Adrenal gland (tissue), 12 donors: Measurements from ENCODE around the gene PAX5. TPM values are rescaled to one million over a fixed set of nuclear protein-coding genes. Genes with fewer than 3 reads are reported as not detected.

Source experiments
- DNase-seq, 7 donors: peaks; one replicate each; pipeline ENCODE4 v3.0.0-alpha.2; 2019 to 2020
- H3K27ac ChIP-seq, 5 donors: fragments of 200-600 bp; sonication (generic) in 4 of 5; 1 replicate in 3 of 5; 2 replicates in 2 of 5; pipeline versions ENCODE4 v1.5.1 to v1.8.0; 2016 to 2020; ENCODE audit warnings: mild to moderate bottlenecking in 1 of 5
- H3K27me3 ChIP-seq: fragments of 200-600 bp; 2 replicates; pipeline ENCODE4 v1.8.0; 2021
- H3K36me3 ChIP-seq, 2 donors: fragments of 200-600 bp; replicated peaks in 1 of 2; 1 replicate in 1 of 2; 2 replicates in 1 of 2; pipeline versions ENCODE4 v1.5.1 to v1.8.0; 2018 to 2022
- H3K4me1 ChIP-seq, 2 donors: fragments of 200-600 bp; replicated peaks in 1 of 2; 1 replicate in 1 of 2; 2 replicates in 1 of 2; pipeline versions ENCODE4 v1.5.1 to v1.8.0; 2018 to 2021
- H3K4me3 ChIP-seq, 4 donors: fragments of 200-600 bp; sonication (generic) in 3 of 4; one replicate each; pipeline ENCODE4 v1.5.1; 2016 to 2018
- H3K9me3 ChIP-seq, 3 donors: fragments of 200-600 bp; sonication (generic) in 1 of 3; replicated peaks in 1 of 3; 1 replicate in 2 of 3; 2 replicates in 1 of 3; pipeline versions ENCODE4 v1.5.1 to v1.8.0; 2016 to 2021
- POLR2A ChIP-seq, 2 donors: fragments of 450-650 bp; IDR thresholded peaks; one replicate each; pipeline ENCODE4 v1.6.1; 2017; ENCODE audit warnings: antibody characterized with exemption in 2 of 2, mild to moderate bottlenecking in 2 of 2, moderate library complexity in 1 of 2
- WGBS, 4 donors: extraction: QIAGEN DNeasy Blood & Tissue Kit in 2 of 4; methylation state at CpG; one replicate each; pipeline versions ENCODE4 v1.1.5 to v1.1.7; 2013 to 2017; 5-methylcytosine and 5-hydroxymethylcytosine counted together
- intact Hi-C, 2 donors: fragments of 100-400 bp; cut with DNase I; formaldehyde crosslinking; loops; one replicate each; pipeline versions ENCODE4 v1.14.1 to v1.15.0; 2022 to 2023
- polyA plus RNA-seq, 3 donors: library from polyadenylated mRNA; stranded (reverse); fragments of 200-250 nt in 2 of 3; fragments of 350-450 nt in 1 of 3; fragmentation: Illumina TruSeq in 1 of 3; extraction: RNeasy Lipid Tissue Mini Kit (QIAGEN cat#74804) in 1 of 3; gene quantifications; one replicate each; pipeline ENCODE4 v1.2.3, GENCODE V29; 2013 to 2014
- total RNA-seq, 9 donors: library from RNA; depleted of rRNA in 4 of 9; stranded (reverse); fragments of >200 nt in 4 of 9; fragments of 120-200 nt in 1 of 9; fragmentation: NEBNext Ultra II Directional in 1 of 9; extraction: Animal tissue kit (Norgen Biotek cat#: 25700) in 1 of 9; gene quantifications; one replicate each; pipeline versions ENCODE4 v1.1.0 to v1.2.4, GENCODE V29; 2013 to 2023
- TF ChIP-seq, protein P1 (sequence below), 6 experiments: fragments of 450-650 bp in 4 of 6; fragments of 200-600 bp in 2 of 6; sonication (generic) in 1 of 6; IDR thresholded peaks; 1 replicate in 5 of 6; 2 replicates in 1 of 6; pipeline versions ENCODE4 v1.5.1 to v1.8.0; 2016 to 2021; ENCODE audit warnings: antibody characterized with exemption in 6 of 6, mild to moderate bottlenecking in 2 of 6, moderate library complexity in 1 of 6
- donor health status: healthy with polysubstance abuse.
- donor health status: Bipolar disorder and iron deficiency.
- donor health status: DM: yes; HTN: yes; CAD: no.
- donor health status: DM: no; HTN: no; CAD: no.
- donor health status: DM: no; HTN: no; CAD: no.
- donor health status: DM: yes; HTN: yes; CAD: no.

The PAX5 gene
- total and polyA plus RNA-seq, 12 donors, result under 0.01 to 0.22 (median 0.09) TPM; not detected in 6

DNA sequence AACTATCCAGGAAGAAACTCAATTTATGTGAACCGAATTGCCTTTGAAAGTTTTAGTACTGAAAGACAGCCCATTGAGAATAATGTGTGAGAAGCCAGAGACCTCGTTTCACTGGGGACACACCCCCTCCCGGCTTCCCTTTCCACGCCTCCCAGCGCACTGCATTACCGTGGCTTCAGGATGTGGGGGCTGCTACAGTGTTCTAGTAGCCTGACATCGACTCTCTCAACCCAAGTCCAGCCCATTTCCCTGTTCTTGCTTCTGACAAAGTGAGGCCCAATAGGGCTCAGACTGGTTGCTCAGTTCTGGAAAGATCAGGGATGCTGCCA, 3.5 kb downstream of the PAX5 start:
- intact Hi-C loops, result no loop called here
- WGBS, 4 donors, result 7 to 17% (median 13%) methylated on average over 6 to 7 of the region's 7 CpGs
- H3K27me3 ChIP-seq, result peaks cover 94% of the 10 kb centered on the region

DNA sequence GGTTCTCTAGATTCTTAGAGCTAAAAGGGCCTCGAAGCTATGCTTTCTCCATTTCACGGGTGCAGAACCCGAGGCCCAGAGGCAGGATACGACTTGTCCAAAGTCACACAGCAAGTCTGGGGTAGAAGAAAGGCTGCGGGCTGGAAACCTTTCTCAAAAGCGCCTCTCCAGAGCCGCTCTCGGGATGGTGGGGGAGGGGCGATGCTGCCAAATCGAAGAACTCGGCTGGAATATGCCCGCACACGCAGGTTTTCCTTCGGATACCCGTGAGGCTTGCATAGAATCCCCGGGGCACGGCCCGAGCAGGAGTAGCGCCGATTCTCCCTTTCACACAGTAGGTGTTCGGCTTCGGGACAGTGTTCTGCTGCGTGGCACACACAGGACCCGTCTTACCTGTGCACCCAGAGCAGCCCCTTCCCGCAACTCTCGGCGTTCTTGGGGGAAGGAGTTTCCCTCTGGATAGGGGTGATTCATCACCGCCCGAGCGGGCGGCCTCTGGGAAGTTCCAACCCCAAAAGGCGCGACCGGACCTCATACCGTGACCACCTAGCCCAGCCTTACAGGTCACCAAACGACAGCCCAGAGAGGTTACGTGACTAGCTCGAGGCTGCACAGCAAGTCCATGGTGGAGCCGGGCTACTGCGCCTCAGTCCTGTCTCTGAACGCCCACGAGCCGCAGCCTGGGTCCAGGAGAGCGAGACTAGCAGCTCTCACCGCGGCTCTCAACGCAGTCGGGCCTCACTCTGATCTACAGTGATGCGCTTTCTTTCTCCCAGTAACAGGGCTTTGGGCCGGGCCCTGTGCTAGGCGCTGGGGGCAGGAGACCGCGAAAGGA, 4.1 kb downstream of the PAX5 start:
- Histone ChIP-seq H3K36me3 (no peaks in the 10 kb centered on the region), H3K9me3 (no peaks in the 10 kb centered on the region), H3K27me3 (peaks cover 94% of the 10 kb centered on the region), H3K4me3 (no peak overlapping the region), H3K4me1 (peaks cover 13 to 45% of the 10 kb centered on the region in 2 donors), H3K27ac (no peak overlapping the region)
- no peak for TF ChIP-seq POLR2A (IDR thresholded peaks at IDR 0.05)
- TF ChIP-seq, protein P1, sequence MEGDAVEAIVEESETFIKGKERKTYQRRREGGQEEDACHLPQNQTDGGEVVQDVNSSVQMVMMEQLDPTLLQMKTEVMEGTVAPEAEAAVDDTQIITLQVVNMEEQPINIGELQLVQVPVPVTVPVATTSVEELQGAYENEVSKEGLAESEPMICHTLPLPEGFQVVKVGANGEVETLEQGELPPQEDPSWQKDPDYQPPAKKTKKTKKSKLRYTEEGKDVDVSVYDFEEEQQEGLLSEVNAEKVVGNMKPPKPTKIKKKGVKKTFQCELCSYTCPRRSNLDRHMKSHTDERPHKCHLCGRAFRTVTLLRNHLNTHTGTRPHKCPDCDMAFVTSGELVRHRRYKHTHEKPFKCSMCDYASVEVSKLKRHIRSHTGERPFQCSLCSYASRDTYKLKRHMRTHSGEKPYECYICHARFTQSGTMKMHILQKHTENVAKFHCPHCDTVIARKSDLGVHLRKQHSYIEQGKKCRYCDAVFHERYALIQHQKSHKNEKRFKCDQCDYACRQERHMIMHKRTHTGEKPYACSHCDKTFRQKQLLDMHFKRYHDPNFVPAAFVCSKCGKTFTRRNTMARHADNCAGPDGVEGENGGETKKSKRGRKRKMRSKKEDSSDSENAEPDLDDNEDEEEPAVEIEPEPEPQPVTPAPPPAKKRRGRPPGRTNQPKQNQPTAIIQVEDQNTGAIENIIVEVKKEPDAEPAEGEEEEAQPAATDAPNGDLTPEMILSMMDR (IDR thresholded peaks at IDR 0.05), result no peak
- intact Hi-C loops, result no loop called here
- 3 to 7% (median 4%) methylated on average over 23 to 53 of the region's 53 CpGs for WGBS, 4 donors
- DNase-seq, result no peak

More for the DNA sequence above, 3.5 kb downstream of the PAX5 start:
- Histone ChIP-seq H3K27ac (no peak overlapping the region), H3K4me1 (peaks cover 13 to 42% of the 10 kb centered on the region in 2 donors), H3K9me3 (no peaks in the 10 kb centered on the region), H3K36me3 (no peaks in the 10 kb centered on the region), H3K4me3 (no peak overlapping the region)
- DNase-seq, result no peak
- no peak for TF ChIP-seq POLR2A (IDR thresholded peaks at IDR 0.05)
- TF ChIP-seq, protein P1 (IDR thresholded peaks at IDR 0.05), result no peak

DNA sequence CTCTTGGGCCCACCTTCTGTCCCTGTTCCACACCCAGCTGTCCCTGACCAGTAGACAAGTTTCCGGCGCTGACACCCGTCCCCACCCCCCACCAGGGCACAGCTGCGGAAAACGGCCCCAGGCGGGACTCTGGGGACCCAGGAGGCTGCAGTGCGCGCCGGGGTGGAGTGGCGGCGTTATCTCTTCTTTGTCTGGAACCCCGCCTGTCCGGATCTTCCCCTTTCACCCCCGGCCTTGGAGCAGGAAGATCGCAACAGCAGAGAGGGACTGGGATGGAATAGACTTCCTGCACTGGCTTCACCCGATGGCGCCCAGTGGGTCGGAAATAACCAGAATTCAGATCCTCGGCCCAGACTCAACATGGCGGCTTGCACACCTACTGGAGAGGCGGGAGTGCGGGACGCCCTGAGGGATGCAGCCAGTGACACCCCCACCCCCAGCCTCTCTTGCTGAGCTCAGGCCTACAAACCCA, 4.7 kb downstream of the PAX5 start:
- intact Hi-C loops, result no loop called here

DNA sequence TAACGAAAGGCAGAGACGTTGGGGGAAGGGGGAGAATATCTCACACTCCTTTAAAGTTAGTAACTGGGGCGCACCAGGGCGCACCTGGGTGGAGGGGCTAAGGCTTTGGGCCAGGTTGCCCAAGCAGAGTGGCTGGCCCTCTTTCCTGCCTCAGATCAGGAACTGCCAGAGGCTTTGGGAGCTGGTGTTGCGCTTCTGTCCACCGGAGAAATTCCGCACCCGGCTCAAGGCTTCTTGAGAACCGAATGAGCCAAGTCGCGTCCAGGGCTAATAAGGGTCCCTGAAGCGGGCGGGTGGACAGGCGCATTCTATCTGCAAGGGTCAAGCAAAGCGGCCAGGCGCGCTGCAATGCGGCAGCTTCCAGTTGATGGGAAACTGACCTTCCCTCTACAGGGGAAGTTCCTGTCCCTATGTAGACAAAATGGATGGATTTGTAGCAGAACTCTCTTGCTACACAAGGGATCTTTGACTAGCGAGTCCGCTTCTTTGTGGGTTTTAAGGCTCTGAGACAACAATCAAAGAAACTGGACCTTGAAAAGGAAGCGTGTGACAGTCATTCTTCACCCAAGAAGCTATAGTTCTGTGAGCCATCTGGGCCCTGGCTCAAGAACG, 5.5 kb downstream of the PAX5 start:
- H3K4me1 ChIP-seq, result peaks cover 13 to 38% of the 10 kb centered on the region in 2 donors
- 11 to 14% (median 12%) methylated on average over 9 to 22 of the region's 22 CpGs for WGBS, 4 donors
- peaks cover 95% of the 10 kb centered on the region for H3K27me3 ChIP-seq
- DNase-seq, result no peak
- intact Hi-C loops, result no loop called here
- no peak overlapping the region for H3K4me3 ChIP-seq
- no peak overlapping the region for H3K27ac ChIP-seq
- no peaks in the 10 kb centered on the region for H3K9me3 ChIP-seq
- no peak for TF ChIP-seq POLR2A (IDR thresholded peaks at IDR 0.05)
- TF ChIP-seq, protein P1 (IDR thresholded peaks at IDR 0.05), result no peak
- no peaks in the 10 kb centered on the region for H3K36me3 ChIP-seq

More for the DNA sequence above, 4.7 kb downstream of the PAX5 start:
- DNase-seq, result no peak
- H3K4me1 ChIP-seq, result peaks cover 13 to 42% of the 10 kb centered on the region in 2 donors
- H3K9me3 ChIP-seq, result no peaks in the 10 kb centered on the region
- TF ChIP-seq, protein P1 (IDR thresholded peaks at IDR 0.05), result no peak
- TF ChIP-seq POLR2A (IDR thresholded peaks at IDR 0.05), result no peak
- peaks cover 94% of the 10 kb centered on the region for H3K27me3 ChIP-seq
- no peaks in the 10 kb centered on the region for H3K36me3 ChIP-seq
- H3K4me3 ChIP-seq, result no peak overlapping the region
- 3 to 6% (median 5%) methylated on average over 15 to 23 of the region's 23 CpGs for WGBS, 4 donors
- H3K27ac ChIP-seq, result no peak overlapping the region
